ENCODE results near the gene CAPZA1. TPM values are rescaled to one million over a fixed set of nuclear protein-coding genes. Genes with fewer than 3 reads are reported as not detected.

Gene CAPZA1
- total RNA-seq, 2 experiments from 2014 or later = 166 to 179 TPM

DNA sequence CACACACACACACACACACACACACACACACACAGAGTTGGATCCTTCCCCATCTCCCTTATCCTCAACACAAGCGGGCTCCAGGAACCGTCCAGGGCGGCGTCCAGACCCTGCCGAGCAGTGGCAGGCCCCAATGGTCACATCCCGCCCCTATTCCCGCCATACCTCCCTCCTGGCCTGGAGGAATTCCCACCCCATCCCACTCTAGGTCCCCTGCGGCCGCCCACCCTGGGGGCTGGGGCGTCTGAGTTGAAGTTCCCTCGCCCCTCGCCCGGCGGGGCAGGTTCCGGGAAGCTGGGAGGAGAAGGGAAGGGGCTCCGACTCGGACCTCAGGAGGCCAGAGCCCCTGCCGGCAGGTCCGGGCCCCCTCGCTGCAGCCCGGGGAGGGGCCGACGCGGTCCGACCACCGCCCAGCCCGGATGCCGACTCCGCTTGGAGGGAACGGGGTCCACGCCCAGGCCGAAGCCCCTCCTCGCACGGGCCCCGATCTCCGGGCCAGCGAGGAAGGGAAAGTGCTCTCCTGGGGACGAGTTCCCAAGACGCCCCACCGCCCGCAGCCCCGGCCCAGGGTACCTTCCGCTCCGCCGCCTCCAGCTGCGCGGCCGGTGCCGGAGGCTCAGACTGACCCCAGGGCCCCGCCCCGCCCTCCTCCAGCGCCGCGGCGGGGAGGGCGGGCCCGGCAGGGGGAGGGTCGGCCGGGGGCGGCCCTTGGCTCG lies 87.0 kb downstream of the CAPZA1 start, which contains the start of gene RHOC:
Gene RHOC (minus strand): TSS at position 623 of the 716 bp plus-strand sequence. CDS start 3,328 bp downstream, outside the sequence.
- peak in 5 of 14 experiments; percentile 26 to 64 (median 50) for DNase-seq
- ChIA-PET POLR2A (interaction anchor here (0.8 to 3.3 kb wide), 3 partner anchors 9 to 204 kb away, joined by 3 to 13 read pairs (median 5); partner anchors contain the start of genes MOV10 and PPM1J), CTCF (interaction anchor here (1.9 to 2.3 kb wide), 2 partner anchors 12 to 205 kb away, joined by 4 to 13 read pairs; a partner anchor contains a TSS)
- Histone ChIP-seq H3K4me1 (ENCODE audit: insufficient read depth, low read length) (peaks cover 38% of the 10 kb centered on the region), H3K27me3 (ENCODE audit: control insufficient read depth in 1 of 2, insufficient read depth in 2 of 2, low read length in 2 of 2) (no peaks in the 10 kb centered on the region), H3K27ac (ENCODE audit: low read depth in 1 of 2, low read length in 2 of 2) (peak within 1 kb of the TSS in 1 of 2 donors; percentile 60), H3K4me3 (ENCODE audit: low read length) (peak within 1 kb of the TSS; percentile 60), H3K9me3 (ENCODE audit: control insufficient read depth in 1 of 2, insufficient read depth in 1 of 2, low read length in 2 of 2) (no peaks in the 10 kb centered on the region), H3K36me3 (ENCODE audit: insufficient read depth, low read length) (no peaks in the 10 kb centered on the region)
- TF ChIP-seq, protein P1, sequence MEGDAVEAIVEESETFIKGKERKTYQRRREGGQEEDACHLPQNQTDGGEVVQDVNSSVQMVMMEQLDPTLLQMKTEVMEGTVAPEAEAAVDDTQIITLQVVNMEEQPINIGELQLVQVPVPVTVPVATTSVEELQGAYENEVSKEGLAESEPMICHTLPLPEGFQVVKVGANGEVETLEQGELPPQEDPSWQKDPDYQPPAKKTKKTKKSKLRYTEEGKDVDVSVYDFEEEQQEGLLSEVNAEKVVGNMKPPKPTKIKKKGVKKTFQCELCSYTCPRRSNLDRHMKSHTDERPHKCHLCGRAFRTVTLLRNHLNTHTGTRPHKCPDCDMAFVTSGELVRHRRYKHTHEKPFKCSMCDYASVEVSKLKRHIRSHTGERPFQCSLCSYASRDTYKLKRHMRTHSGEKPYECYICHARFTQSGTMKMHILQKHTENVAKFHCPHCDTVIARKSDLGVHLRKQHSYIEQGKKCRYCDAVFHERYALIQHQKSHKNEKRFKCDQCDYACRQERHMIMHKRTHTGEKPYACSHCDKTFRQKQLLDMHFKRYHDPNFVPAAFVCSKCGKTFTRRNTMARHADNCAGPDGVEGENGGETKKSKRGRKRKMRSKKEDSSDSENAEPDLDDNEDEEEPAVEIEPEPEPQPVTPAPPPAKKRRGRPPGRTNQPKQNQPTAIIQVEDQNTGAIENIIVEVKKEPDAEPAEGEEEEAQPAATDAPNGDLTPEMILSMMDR (IDR thresholded peaks at IDR 0.05) = no peak
- H3K27ac Mint-ChIP-seq = peak within 1 kb of the TSS; percentile 59
- no peaks in the 10 kb centered on the region for H3K36me3 Mint-ChIP-seq (ENCODE audit: low read depth)
- intact Hi-C loops (cut with DNase I, micrococcal nuclease) = loop anchor here (1.0 to 5.0 kb wide), 3 partner anchors 88 to 315 kb away; partner anchors contain the start of genes CAPZA1 (in 1 of the 2) and ST7L (in 1 of the 2)
- peaks cover 54% of the 10 kb centered on the region for H3K4me1 Mint-ChIP-seq (ENCODE audit: low read depth)
- no peaks in the 10 kb centered on the region for H3K9me3 Mint-ChIP-seq
- no peaks in the 10 kb centered on the region for H3K27me3 Mint-ChIP-seq
- ATAC-seq (ENCODE audit: poor library complexity) = peak; percentile 30
- peak within 1 kb of the TSS; percentile 80 for H3K4me3 Mint-ChIP-seq

DNA sequence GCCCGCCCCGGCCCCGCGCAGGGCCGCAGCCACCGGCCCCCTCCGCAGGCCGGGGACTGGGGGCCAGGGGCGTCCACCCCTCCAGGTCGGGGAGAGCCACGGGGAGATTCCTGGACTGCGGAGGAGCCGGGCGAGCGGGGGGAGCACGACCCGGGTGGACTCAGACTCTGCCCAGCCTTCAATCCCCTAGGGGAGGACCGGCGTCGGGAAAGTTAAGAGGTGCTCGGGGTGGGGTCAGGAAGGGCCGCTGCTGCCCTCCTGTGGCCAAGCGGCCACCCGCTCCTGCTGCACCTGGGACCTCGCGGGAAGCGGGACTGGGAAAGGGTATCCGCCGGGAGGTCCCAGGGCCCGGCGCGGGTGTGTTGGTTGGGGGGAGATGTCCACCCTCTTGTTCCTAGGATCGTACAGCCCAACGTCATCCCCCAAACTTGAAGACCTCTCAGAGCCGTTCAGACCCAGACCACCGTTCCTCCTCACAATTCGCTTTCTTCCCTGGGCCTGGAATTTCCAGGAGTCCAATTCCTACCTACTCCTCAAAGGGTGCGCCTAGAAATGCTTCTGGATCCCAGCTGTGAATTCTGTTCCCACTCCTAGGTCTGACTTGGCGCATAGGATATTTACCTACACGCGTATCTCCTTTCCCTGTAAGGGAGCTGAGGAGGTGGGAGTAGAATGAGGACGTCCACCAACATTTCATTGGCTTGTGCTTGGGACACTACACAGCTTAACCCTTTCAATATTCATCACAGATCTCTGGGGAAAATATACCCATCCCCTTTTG lies 87.8 kb downstream of the CAPZA1 start:
- ATAC-seq (ENCODE audit: poor library complexity) (peak; percentile 57), DNase-seq (peak in 13 of 14 experiments; percentile 23 to 82 (median 53))
- intact Hi-C loops (cut with DNase I, micrococcal nuclease) = loop anchor here (1.0 to 5.0 kb wide), 4 partner anchors 89 to 316 kb away; partner anchors contain the start of genes CAPZA1 (in 1 of the 2) and ST7L (in 1 of the 2)
- H3K27me3 ChIP-seq (ENCODE audit: control insufficient read depth in 1 of 2, insufficient read depth in 2 of 2, low read length in 2 of 2) = no peaks in the 10 kb centered on the region
- Mint-ChIP-seq H3K4me3 (peak overlapping the region; percentile 80), H3K36me3 (ENCODE audit: low read depth) (no peaks in the 10 kb centered on the region), H3K27me3 (peaks cover under 1% of the 10 kb centered on the region), H3K9me3 (no peaks in the 10 kb centered on the region), H3K27ac (peak overlapping the region; percentile 41), H3K4me1 (ENCODE audit: low read depth) (peaks cover 47% of the 10 kb centered on the region)
- H3K27ac ChIP-seq (ENCODE audit: low read depth in 1 of 2, low read length in 2 of 2) = no peak overlapping the region
- peaks cover 37% of the 10 kb centered on the region for H3K4me1 ChIP-seq (ENCODE audit: insufficient read depth, low read length)
- no peaks in the 10 kb centered on the region for H3K36me3 ChIP-seq (ENCODE audit: insufficient read depth, low read length)
- POLR2A ChIA-PET = interaction anchor here (0.6 to 3.3 kb wide), 4 partner anchors 8 to 408 kb away, joined by 3 to 13 read pairs (median 5); partner anchors contain the start of genes MOV10 and PPM1J
- CTCF ChIA-PET = interaction anchor here (1.1 to 2.3 kb wide), 5 partner anchors 11 to 365 kb away, joined by 3 to 13 read pairs (median 3); partner anchors contain the start of gene LRIG2
- TF ChIP-seq, protein P1 (IDR thresholded peaks at IDR 0.05) = peak; percentile 79
- H3K4me3 ChIP-seq (ENCODE audit: low read length) = peak overlapping the region; percentile 60
- no peaks in the 10 kb centered on the region for H3K9me3 ChIP-seq (ENCODE audit: control insufficient read depth in 1 of 2, insufficient read depth in 1 of 2, low read length in 2 of 2)

DNA sequence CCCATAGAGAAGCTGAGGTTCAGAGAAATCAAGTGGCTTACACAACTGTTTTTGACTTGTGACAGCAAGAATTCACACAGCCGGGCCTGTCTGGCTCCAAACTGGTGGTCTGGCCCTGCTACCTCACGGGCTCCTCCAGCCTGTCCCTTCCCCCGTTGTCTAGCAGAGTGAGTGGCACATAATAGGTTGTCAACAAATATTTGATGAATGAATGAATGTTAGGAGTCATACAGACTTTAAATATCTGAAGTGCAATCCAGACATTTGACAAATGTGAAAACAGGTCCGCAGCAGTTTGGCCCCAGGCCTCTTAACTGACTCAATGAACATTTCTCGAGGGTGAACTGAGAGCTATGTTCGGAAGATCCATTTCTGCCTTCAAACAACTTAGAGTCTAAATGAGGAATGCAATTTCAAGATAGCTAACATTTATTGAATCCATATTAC lies 88.4 kb downstream of the CAPZA1 start:
- H3K27me3 ChIP-seq (ENCODE audit: control insufficient read depth in 1 of 2, insufficient read depth in 2 of 2, low read length in 2 of 2) = no peaks in the 10 kb centered on the region
- Mint-ChIP-seq H3K4me1 (ENCODE audit: low read depth) (peaks cover 41% of the 10 kb centered on the region), H3K9me3 (no peaks in the 10 kb centered on the region), H3K4me3 (peak overlapping the region; percentile 80), H3K36me3 (ENCODE audit: low read depth) (no peaks in the 10 kb centered on the region), H3K27me3 (peaks cover 7% of the 10 kb centered on the region), H3K27ac (peak overlapping the region; percentile 41)
- ATAC-seq (ENCODE audit: poor library complexity) (no peak), DNase-seq (peak in 1 of 14 experiments; percentile 10)
- H3K9me3 ChIP-seq (ENCODE audit: control insufficient read depth in 1 of 2, insufficient read depth in 1 of 2, low read length in 2 of 2) = no peaks in the 10 kb centered on the region
- no peak overlapping the region for H3K4me3 ChIP-seq (ENCODE audit: low read length)
- peaks cover 37% of the 10 kb centered on the region for H3K4me1 ChIP-seq (ENCODE audit: insufficient read depth, low read length)
- intact Hi-C loops (cut with DNase I, micrococcal nuclease) = loop anchor here (2.0 to 5.0 kb wide), 2 partner anchors 205 to 206 kb away; no protein-coding TSS in a partner anchor
- TF ChIP-seq, protein P1 (IDR thresholded peaks at IDR 0.05) = no peak
- no peaks in the 10 kb centered on the region for H3K36me3 ChIP-seq (ENCODE audit: insufficient read depth, low read length)
- CTCF ChIA-PET = interaction anchor here (1.1 to 2.3 kb wide), 5 partner anchors 10 to 365 kb away, joined by 3 to 13 read pairs (median 3); partner anchors contain the start of gene LRIG2
- POLR2A ChIA-PET = interaction anchor here (0.6 to 3.3 kb wide), 2 partner anchors 33 to 407 kb away, joined by 5 to 13 read pairs; partner anchors contain the start of gene MOV10
- H3K27ac ChIP-seq (ENCODE audit: low read depth in 1 of 2, low read length in 2 of 2) = no peak overlapping the region
